Naive thymus-derived CD8-positive, alpha-beta T cell (primary cell): ENCODE measurements around the gene MAEA. TPM values are rescaled to one million over a fixed set of nuclear protein-coding genes. Genes with fewer than 3 reads are reported as not detected.

ENCODE experiments used
- ATAC-seq, 2 donors: fragments of 150-1000 bp; cut with Tn5 transposase in 1 of 2; sonication (Bioruptor Pico), chemical (Tn5 transposase) in 1 of 2; 1 replicate in 1 of 2; 2 replicates in 1 of 2; pipeline ENCODE4 v1.10.0; 2021; ENCODE audit warnings: mild to moderate bottlenecking in 2 of 2, moderate library complexity in 2 of 2
- POLR2A ChIA-PET: fragments of 350-600 bp; sonication (Branson Sonifier 250); formaldehyde crosslinking; loops from one replicate; lab custom pipeline; 2021; ENCODE audit warnings: antibody characterized with exemption; lab: Charles Lee
- DNase-seq, 10 donors: peaks; one replicate each; pipeline versions ENCODE4 v3.0.0 to v3.0.0-alpha.2; 2020 to 2022
- H3K27ac Mint-ChIP-seq, 10 donors: one replicate each; pipeline ENCODE4 v1.8.0; 2020 to 2022; ENCODE audit warnings: mild to moderate bottlenecking in 10 of 10, mixed read lengths in 10 of 10, moderate library complexity in 4 of 10, inconsistent platforms in 1 of 10
- H3K27me3 Mint-ChIP-seq, 5 donors: one replicate each; pipeline ENCODE4 v1.8.0; 2021 to 2022; ENCODE audit warnings: mixed read lengths in 5 of 5
- H3K36me3 Mint-ChIP-seq, 3 donors: one replicate each; pipeline ENCODE4 v1.8.0; 2020 to 2022; ENCODE audit warnings: mixed read lengths in 3 of 3, mild to moderate bottlenecking in 2 of 3, inconsistent platforms in 1 of 3
- H3K4me1 Mint-ChIP-seq, 4 donors: one replicate each; pipeline ENCODE4 v1.8.0; 2021 to 2022; ENCODE audit warnings: mixed read lengths in 4 of 4
- H3K4me3 Mint-ChIP-seq, 10 donors: one replicate each; pipeline ENCODE4 v1.8.0; 2020 to 2022; ENCODE audit warnings: mild to moderate bottlenecking in 10 of 10, mixed read lengths in 10 of 10, moderate library complexity in 6 of 10, inconsistent platforms in 1 of 10
- H3K9me3 Mint-ChIP-seq, 9 donors: one replicate each; pipeline ENCODE4 v1.8.0; 2020 to 2022; ENCODE audit warnings: mixed read lengths in 9 of 9, mild to moderate bottlenecking in 3 of 9, inconsistent platforms in 1 of 9, moderate library complexity in 1 of 9
- polyA plus RNA-seq, 3 donors: library from polyadenylated mRNA; unstranded; fragments of 300-500 nt; fragmentation: Illumina TruSeq; gene quantifications; one replicate each; pipeline ENCODE4 v1.2.3, GENCODE V29; 2021
- total RNA-seq, 8 experiments: library from RNA in 2 of 8; stranded (reverse) in 2 of 8; gene quantifications; one replicate each; pipeline ENCODE4 v1.2.3 and lab custom pipeline; 2021 to 2026

Gene MAEA
- total and polyA plus RNA-seq, 5 experiments from 2014 or later, result 56.7 to 112 (median 75.1) TPM

- H3K36me3 Mint-ChIP-seq, result peaks cover 0 to 48% (median 0%) of the 10 kb centered on the region in 3 donors
- DNase-seq, result no peak
- H3K4me3 Mint-ChIP-seq, result peak overlapping the region in 4 of 10 donors; percentile 7 to 66 (median 30)
- no peaks in the 10 kb centered on the region for H3K9me3 Mint-ChIP-seq
- no peaks in the 10 kb centered on the region for H3K27me3 Mint-ChIP-seq
- H3K4me1 Mint-ChIP-seq, result peaks cover 38 to 76% (median 71%) of the 10 kb centered on the region in 4 donors
- POLR2A ChIA-PET, result no interaction called here
- no peak for ATAC-seq
- H3K27ac Mint-ChIP-seq, result peak overlapping the region in 8 of 10 donors; percentile 37 to 88 (median 70)
Measured at GRCh38 chr4:1296324-1297022, 6.8 kb downstream of the MAEA start.

GRCh38 chr4:1297023-1297395 is 7.3 kb downstream of the MAEA start:
- DNase-seq (no peak), ATAC-seq (no peak)
- Mint-ChIP-seq H3K36me3 (peaks cover 0 to 53% (median under 1%) of the 10 kb centered on the region in 3 donors), H3K9me3 (no peaks in the 10 kb centered on the region), H3K27ac (peak overlapping the region in 6 of 10 donors; percentile 8 to 88 (median 76)), H3K4me1 (peaks cover 37 to 76% (median 71%) of the 10 kb centered on the region in 4 donors), H3K4me3 (peak overlapping the region in 2 of 10 donors; percentile 19 to 66), H3K27me3 (no peaks in the 10 kb centered on the region)
- POLR2A ChIA-PET, result no interaction called here

DNA sequence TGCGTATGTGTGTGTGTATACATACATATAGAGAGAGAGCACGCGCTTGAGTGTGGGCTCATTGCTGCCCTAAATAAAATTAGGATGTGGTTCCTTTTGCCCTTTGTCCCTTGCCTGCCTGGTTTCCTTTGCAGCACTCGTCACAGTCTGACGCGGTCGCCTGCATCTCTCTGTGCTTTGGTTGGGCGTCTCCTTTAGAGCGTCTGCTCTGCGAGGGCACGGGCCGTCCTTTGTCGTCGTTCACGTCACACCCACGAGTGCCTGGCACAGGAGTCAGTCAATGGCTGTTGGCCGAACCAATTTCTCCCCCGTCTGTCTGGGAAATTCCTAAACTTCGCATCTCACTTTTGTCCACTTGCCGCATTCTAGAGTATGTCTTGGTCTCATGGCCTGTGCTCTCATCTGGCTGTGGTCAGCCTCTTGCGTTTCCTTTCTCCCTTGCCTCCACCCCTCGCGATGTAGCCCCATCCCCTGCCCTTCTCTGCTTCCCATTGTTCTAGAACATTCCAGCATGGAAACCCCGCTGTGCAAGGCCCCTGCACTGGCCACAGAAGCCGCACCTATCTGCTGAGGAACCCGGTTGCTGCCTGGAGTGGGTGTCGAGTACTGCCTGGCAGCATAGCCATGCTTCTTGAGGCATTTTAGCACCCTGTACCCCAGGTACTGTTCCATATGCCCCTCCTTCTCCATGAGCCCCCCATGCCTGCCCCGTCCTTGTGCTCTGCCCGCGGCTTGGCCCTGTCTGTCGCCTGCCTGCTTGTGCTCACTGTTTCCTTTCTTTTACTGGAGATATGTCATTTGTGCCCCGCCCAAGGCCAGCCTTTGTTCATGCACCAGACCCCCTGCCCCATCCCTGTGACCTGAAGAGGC is 8.0 kb downstream of the MAEA start:
- POLR2A ChIA-PET, result interaction anchor here (1.3 kb wide), 1 partner anchor 7 kb away, joined by 4 read pairs; no protein-coding TSS in a partner anchor
- DNase-seq, result peak in 1 of 10 donors; percentile 13
- peak overlapping the region in 3 of 10 donors; percentile 28 to 57 (median 52) for H3K27ac Mint-ChIP-seq
- peak overlapping the region in 3 of 10 donors; percentile 10 to 70 (median 51) for H3K4me3 Mint-ChIP-seq
- no peaks in the 10 kb centered on the region for H3K9me3 Mint-ChIP-seq
- H3K27me3 Mint-ChIP-seq, result no peaks in the 10 kb centered on the region
- H3K36me3 Mint-ChIP-seq, result peaks cover 0 to 55% (median 2%) of the 10 kb centered on the region in 3 donors
- no peak for ATAC-seq
- peaks cover 31 to 74% (median 66%) of the 10 kb centered on the region in 4 donors for H3K4me1 Mint-ChIP-seq

DNA sequence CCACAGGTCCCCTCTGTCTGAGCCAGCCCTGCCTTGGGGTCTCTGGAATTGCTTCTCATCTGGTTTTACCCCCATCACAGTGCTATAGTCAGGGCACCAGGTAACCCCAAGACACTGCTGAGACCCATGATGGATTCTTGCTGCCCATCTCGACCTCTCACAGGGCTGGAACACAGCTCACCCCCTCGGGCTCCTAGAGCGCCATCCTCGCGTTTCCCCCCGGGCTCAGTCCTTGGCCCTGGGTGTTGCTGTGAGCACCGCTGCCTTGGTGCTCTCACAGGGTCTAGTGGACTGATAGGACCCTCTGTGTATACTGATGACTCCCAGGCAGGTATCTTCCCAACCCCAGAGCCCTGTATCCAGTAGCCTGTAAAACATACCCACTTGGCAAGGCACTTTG is 8.8 kb downstream of the MAEA start:
- Mint-ChIP-seq H3K27ac (peak overlapping the region in 1 of 10 donors; percentile 28), H3K4me3 (peak overlapping the region in 1 of 10 donors; percentile 24), H3K9me3 (no peaks in the 10 kb centered on the region), H3K27me3 (no peaks in the 10 kb centered on the region), H3K36me3 (peaks cover 0 to 58% (median 2%) of the 10 kb centered on the region in 3 donors), H3K4me1 (peaks cover 32 to 70% (median 65%) of the 10 kb centered on the region in 4 donors)
- DNase-seq (no peak), ATAC-seq (no peak)
- POLR2A ChIA-PET, result interaction anchor here (1.3 kb wide), 1 partner anchor 8 kb away, joined by 4 read pairs; no protein-coding TSS in a partner anchor

- Mint-ChIP-seq H3K4me3 (peak overlapping the region in 1 of 10 donors; percentile 51), H3K9me3 (no peaks in the 10 kb centered on the region), H3K27ac (peak overlapping the region in 4 of 10 donors; percentile 3 to 69 (median 31)), H3K36me3 (peaks cover 0 to 60% (median 2%) of the 10 kb centered on the region in 3 donors), H3K27me3 (no peaks in the 10 kb centered on the region), H3K4me1 (peaks cover 32 to 61% (median 56%) of the 10 kb centered on the region in 4 donors)
- POLR2A ChIA-PET, result interaction anchor here (1.3 to 1.6 kb wide), 2 partner anchors 9 to 10 kb away, joined by 3 to 4 read pairs; no protein-coding TSS in a partner anchor
- ATAC-seq (no peak), DNase-seq (peak in 1 of 10 donors; percentile 54)
Measured at GRCh38 chr4:1299301-1299860, 9.7 kb downstream of the MAEA start.

- Mint-ChIP-seq H3K4me3 (no peak overlapping the region), H3K9me3 (no peaks in the 10 kb centered on the region), H3K4me1 (peaks cover 34 to 61% (median 55%) of the 10 kb centered on the region in 4 donors), H3K27ac (peak overlapping the region in 6 of 10 donors; percentile 5 to 74 (median 59)), H3K27me3 (no peaks in the 10 kb centered on the region), H3K36me3 (peaks cover 0 to 63% (median 2%) of the 10 kb centered on the region in 3 donors)
- DNase-seq (peak in 1 of 10 donors; percentile 45), ATAC-seq (no peak)
- POLR2A ChIA-PET, result interaction anchor here (1.6 kb wide), 1 partner anchor 8 kb away, joined by 3 read pairs; no protein-coding TSS in a partner anchor
Measured at GRCh38 chr4:1300466-1301455, 11.1 kb downstream of the MAEA start.

DNA sequence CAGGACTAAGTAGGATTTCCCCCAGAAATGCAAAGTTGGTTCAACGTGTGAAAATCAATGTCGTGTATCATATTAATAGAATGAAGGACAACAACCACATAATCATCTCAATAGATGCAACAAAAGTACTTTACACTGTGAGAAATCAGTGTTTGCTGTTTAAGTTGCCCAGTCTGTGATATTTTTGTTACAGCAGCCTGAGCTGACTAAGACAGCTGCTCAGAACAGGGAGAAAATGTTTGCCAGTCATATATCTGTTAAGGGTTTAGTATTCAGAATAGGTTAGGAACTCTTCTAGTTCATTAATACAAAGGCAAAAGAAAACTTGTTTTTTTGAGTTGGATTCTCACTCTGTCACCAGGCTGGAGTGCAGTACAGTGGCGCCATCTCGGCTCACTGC is 12.5 kb downstream of the MAEA start:
- Mint-ChIP-seq H3K27ac (peak overlapping the region in 2 of 10 donors; percentile 61 to 68), H3K9me3 (no peaks in the 10 kb centered on the region), H3K4me1 (peaks cover 35 to 64% (median 59%) of the 10 kb centered on the region in 4 donors), H3K27me3 (no peaks in the 10 kb centered on the region), H3K4me3 (no peak overlapping the region), H3K36me3 (peaks cover 0 to 59% (median 2%) of the 10 kb centered on the region in 3 donors)
- POLR2A ChIA-PET, result no interaction called here
- ATAC-seq (no peak), DNase-seq (no peak)

DNA sequence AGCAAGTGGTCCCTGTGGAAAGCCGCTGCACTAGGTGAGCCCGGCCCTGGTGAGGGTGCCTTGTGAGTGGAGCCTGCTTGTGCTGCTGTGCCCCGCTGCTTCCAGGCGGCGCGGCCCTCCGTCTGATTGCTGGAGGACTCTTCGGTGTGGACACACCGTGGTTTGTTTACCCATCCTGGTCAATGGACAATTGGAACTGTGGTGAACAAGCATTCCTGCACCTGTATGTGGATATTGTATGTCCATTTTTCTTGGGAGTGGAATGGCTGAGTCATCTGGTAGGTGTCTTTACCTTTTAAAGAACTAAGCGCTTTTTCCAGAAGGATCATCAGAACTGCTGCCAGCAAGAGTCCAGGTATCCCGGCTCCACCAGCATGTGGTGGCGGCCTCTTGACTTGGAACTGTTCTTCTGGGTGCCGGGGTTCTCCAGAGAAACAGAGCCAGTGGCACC is 15.6 kb downstream of the MAEA start:
- DNase-seq (peak in 1 of 10 donors; percentile 15), ATAC-seq (no peak)
- Mint-ChIP-seq H3K9me3 (no peaks in the 10 kb centered on the region), H3K4me1 (peaks cover 30 to 71% (median 66%) of the 10 kb centered on the region in 4 donors), H3K4me3 (peak overlapping the region in 1 of 10 donors; percentile 43), H3K27me3 (no peaks in the 10 kb centered on the region), H3K36me3 (peaks cover 0 to 30% (median 2%) of the 10 kb centered on the region in 3 donors), H3K27ac (peak overlapping the region in 4 of 10 donors; percentile 5 to 75 (median 60))
- POLR2A ChIA-PET, result no interaction called here

DNA sequence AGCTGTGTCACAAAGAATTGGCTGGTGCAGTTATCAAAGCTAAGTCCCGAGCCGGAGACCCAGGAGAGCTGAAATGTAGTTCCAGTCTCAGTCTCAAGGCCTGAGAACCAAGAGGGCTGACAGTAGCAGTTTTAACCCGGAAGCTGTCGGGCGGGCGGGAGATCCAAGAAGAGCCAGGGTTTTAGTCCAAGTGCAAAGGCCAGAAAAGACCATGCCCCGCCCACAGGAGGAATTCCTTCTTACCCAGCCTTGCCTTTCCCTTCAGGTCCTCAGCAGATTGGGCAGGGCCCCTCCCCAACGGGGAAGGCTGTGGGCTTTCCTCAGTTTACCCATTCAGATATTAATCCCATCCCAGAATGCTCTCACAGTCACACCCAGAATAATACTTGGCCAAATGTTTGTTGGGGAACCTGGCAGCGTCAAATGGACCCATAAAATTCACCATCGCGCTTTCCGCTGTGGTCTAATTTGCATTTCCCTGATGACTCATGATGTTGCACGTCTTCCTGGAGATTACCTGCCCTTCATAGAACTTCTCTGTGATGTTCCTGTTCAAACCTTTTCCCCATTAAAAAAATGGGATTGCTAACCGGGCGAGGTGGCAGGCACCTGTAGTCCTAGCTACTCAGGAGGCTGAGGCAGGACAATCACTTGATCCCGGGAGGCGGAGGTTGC is 16.2 kb downstream of the MAEA start:
- H3K4me3 Mint-ChIP-seq, result peak overlapping the region in 5 of 10 donors; percentile 0 to 56 (median 43)
- H3K36me3 Mint-ChIP-seq, result peaks cover 0 to 24% (median 2%) of the 10 kb centered on the region in 3 donors
- DNase-seq (peak in 1 of 10 donors; percentile 43), ATAC-seq (no peak)
- H3K27ac Mint-ChIP-seq, result peak overlapping the region in 9 of 10 donors; percentile 7 to 77 (median 56)
- peaks cover 28 to 72% (median 67%) of the 10 kb centered on the region in 4 donors for H3K4me1 Mint-ChIP-seq
- no peaks in the 10 kb centered on the region for H3K27me3 Mint-ChIP-seq
- H3K9me3 Mint-ChIP-seq, result no peaks in the 10 kb centered on the region
- POLR2A ChIA-PET, result no interaction called here

DNA sequence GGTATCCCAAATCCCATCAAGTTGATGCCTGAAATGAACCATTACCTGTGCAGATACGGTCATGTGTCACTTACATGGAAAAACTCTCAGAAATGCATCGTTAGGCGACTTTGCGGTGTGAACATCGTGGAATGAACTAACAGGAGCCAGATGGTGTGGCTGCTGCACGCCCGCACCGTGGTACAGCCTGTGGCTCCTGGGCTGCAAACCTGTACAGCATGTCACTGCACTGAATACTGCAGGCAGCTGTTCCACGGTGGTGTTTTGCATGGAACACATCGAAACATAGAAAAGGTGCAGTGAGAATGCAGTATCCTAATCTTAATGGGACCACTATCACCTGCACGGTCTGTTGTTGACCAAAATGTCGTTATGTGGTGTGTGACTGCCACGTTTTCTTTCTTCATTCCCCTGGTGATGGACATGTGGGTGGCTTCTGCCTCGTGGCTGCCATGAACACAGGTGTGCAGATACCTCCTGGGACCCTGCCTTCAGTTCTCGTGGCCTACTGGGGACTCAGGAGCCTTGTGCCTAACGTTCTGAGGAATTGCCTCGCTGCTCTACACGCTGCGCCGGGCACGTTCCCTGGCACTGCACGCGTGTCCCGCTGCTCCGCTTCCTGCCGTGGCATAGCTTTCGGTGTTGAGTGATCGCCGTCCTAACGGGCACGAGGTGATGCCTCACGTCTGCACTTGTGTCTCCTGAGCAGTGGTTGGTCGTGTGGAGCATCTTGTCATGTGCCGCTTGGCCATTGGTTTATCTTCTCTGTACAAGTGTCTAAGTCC is 18.5 kb downstream of the MAEA start:
- peak overlapping the region in 7 of 10 donors; percentile 60 to 91 (median 87) for H3K27ac Mint-ChIP-seq
- peak overlapping the region in 5 of 10 donors; percentile 76 to 91 (median 87) for H3K4me3 Mint-ChIP-seq
- POLR2A ChIA-PET, result interaction anchor here (0.6 to 2.2 kb wide), 7 partner anchors 8 to 59 kb away, joined by 3 to 6 read pairs (median 3); partner anchors contain the start of gene CTBP1
- peaks cover 25 to 70% (median 65%) of the 10 kb centered on the region in 4 donors for H3K4me1 Mint-ChIP-seq
- no peaks in the 10 kb centered on the region for H3K9me3 Mint-ChIP-seq
- H3K36me3 Mint-ChIP-seq, result peaks cover 0 to 26% (median 1%) of the 10 kb centered on the region in 3 donors
- DNase-seq (no peak), ATAC-seq (no peak)
- no peaks in the 10 kb centered on the region for H3K27me3 Mint-ChIP-seq
